ENCODE measurements around the gene IL17B. TPM values are rescaled to one million over a fixed set of nuclear protein-coding genes. Genes with fewer than 3 reads are reported as not detected.

IL17B gene
- total RNA-seq, 1 donor from 2014 or later: not detected

- no peak for TF ChIP-seq CTCF (IDR thresholded peaks at IDR 0.05; ENCODE audit: borderline replicate concordance)
- H3K4me1 ChIP-seq: peaks cover 12% of the 10 kb centered on the region
- intact Hi-C loops (cut with micrococcal nuclease): no loop called here
These were observed 15.7 kb downstream of the IL17B start for GRCh38 chr5:149363358-149363757.

GRCh38 chr5:149362541-149362940, 16.6 kb downstream of the IL17B start:
- Histone ChIP-seq H3K9me3 (replicated peaks) (no peaks in the 10 kb centered on the region), H3K36me3 (no peaks in the 10 kb centered on the region), H3K27me3 (ENCODE audit: low read depth) (no peaks in the 10 kb centered on the region), H3K4me3 (no peak overlapping the region), H3K27ac (replicated peaks) (no peak overlapping the region), H3K4me1 (peaks cover 13% of the 10 kb centered on the region)
- intact Hi-C loops (cut with micrococcal nuclease): no loop called here
- DNase-seq: no peak
- no peak for TF ChIP-seq CTCF (IDR thresholded peaks at IDR 0.05; ENCODE audit: borderline replicate concordance)

More at GRCh38 chr5:149363358-149363757, 15.7 kb downstream of the IL17B start:
- H3K4me3 ChIP-seq: no peak overlapping the region
- no peaks in the 10 kb centered on the region for H3K9me3 ChIP-seq (replicated peaks)
- H3K27me3 ChIP-seq (ENCODE audit: low read depth): no peaks in the 10 kb centered on the region
- no peaks in the 10 kb centered on the region for H3K36me3 ChIP-seq
- no peak overlapping the region for H3K27ac ChIP-seq (replicated peaks)
- DNase-seq: no peak

GRCh38 chr5:149360272-149360671, 18.8 kb downstream of the IL17B start:
- Histone ChIP-seq H3K9me3 (replicated peaks) (no peaks in the 10 kb centered on the region), H3K27me3 (ENCODE audit: low read depth) (no peaks in the 10 kb centered on the region), H3K27ac (replicated peaks) (no peak overlapping the region), H3K36me3 (no peaks in the 10 kb centered on the region), H3K4me1 (peaks cover 17% of the 10 kb centered on the region), H3K4me3 (no peak overlapping the region)
- no peak for TF ChIP-seq CTCF (IDR thresholded peaks at IDR 0.05; ENCODE audit: borderline replicate concordance)
- DNase-seq: no peak
- intact Hi-C loops (cut with micrococcal nuclease): no loop called here

GRCh38 chr5:149358868-149359495, 20.1 kb downstream of the IL17B start:
- no peak for DNase-seq
- TF ChIP-seq CTCF (IDR thresholded peaks at IDR 0.05; ENCODE audit: borderline replicate concordance): no peak

GRCh38 chr5:149358294-149358651, 20.8 kb downstream of the IL17B start:
- H3K4me3 ChIP-seq: peak overlapping the region; percentile 90
- peaks cover 17% of the 10 kb centered on the region for H3K4me1 ChIP-seq
- no peak for TF ChIP-seq CTCF (IDR thresholded peaks at IDR 0.05; ENCODE audit: borderline replicate concordance)
- H3K27ac ChIP-seq (replicated peaks): peak overlapping the region; percentile 78
- no peaks in the 10 kb centered on the region for H3K27me3 ChIP-seq (ENCODE audit: low read depth)
- peaks cover 19% of the 10 kb centered on the region for H3K36me3 ChIP-seq
- no peaks in the 10 kb centered on the region for H3K9me3 ChIP-seq (replicated peaks)
- peak; percentile 42 for DNase-seq
- intact Hi-C loops (cut with micrococcal nuclease): no loop called here

More at GRCh38 chr5:149358868-149359495, 20.1 kb downstream of the IL17B start:
- no peaks in the 10 kb centered on the region for H3K9me3 ChIP-seq (replicated peaks)
- H3K4me1 ChIP-seq: peaks cover 17% of the 10 kb centered on the region
- intact Hi-C loops (cut with micrococcal nuclease): no loop called here
- H3K27me3 ChIP-seq (ENCODE audit: low read depth): no peaks in the 10 kb centered on the region
- H3K27ac ChIP-seq (replicated peaks): no peak overlapping the region
- no peak overlapping the region for H3K4me3 ChIP-seq
- peaks cover 12% of the 10 kb centered on the region for H3K36me3 ChIP-seq

All from left ventricle myocardium inferior (tissue), 1 donor.